ENCODE data around the gene BTG1.

Gene BTG1

GRCh38 chr12:92105676-92106075, 40.0 kb downstream of the BTG1 start:
- H3K4me3 ChIP-seq (ENCODE audit: low read depth, low read length), result no peak overlapping the region
- in situ Hi-C loops (cut with HindIII; ENCODE audit: low pct_ligation_motif_present, low sequenced_read_pairs), result no loop called here
- no peaks in the 10 kb centered on the region for H3K36me3 ChIP-seq (replicated peaks)
- no peak overlapping the region for H3K27ac ChIP-seq
- no peaks in the 10 kb centered on the region for H3K27me3 ChIP-seq (replicated peaks)
- no peak for TF ChIP-seq CTCF (IDR thresholded peaks at IDR 0.05; ENCODE audit: low read depth, low read length, missing control alignments)
- DNase-seq, result no peak

- no peaks in the 10 kb centered on the region for H3K27me3 ChIP-seq (replicated peaks)
- H3K4me3 ChIP-seq (ENCODE audit: low read depth, low read length), result no peak overlapping the region
- DNase-seq, result no peak
- in situ Hi-C loops (cut with HindIII; ENCODE audit: low pct_ligation_motif_present, low sequenced_read_pairs), result no loop called here
- no peaks in the 10 kb centered on the region for H3K36me3 ChIP-seq (replicated peaks)
- no peak for TF ChIP-seq CTCF (IDR thresholded peaks at IDR 0.05; ENCODE audit: low read depth, low read length, missing control alignments)
- H3K27ac ChIP-seq, result no peak overlapping the region
Observed at GRCh38 chr12:92105110-92105509, 40.5 kb downstream of the BTG1 start.

GRCh38 chr12:92102606-92103005, 43.0 kb downstream of the BTG1 start:
- H3K27me3 ChIP-seq (replicated peaks), result no peaks in the 10 kb centered on the region
- in situ Hi-C loops (cut with HindIII; ENCODE audit: low pct_ligation_motif_present, low sequenced_read_pairs), result no loop called here

GRCh38 chr12:92098594-92099380, 46.9 kb downstream of the BTG1 start:
- DNase-seq, result no peak

More at GRCh38 chr12:92102606-92103005, 43.0 kb downstream of the BTG1 start:
- no peak for DNase-seq
- no peaks in the 10 kb centered on the region for H3K36me3 ChIP-seq (replicated peaks)
- no peak overlapping the region for H3K4me3 ChIP-seq (ENCODE audit: low read depth, low read length)
- TF ChIP-seq CTCF (IDR thresholded peaks at IDR 0.05; ENCODE audit: low read depth, low read length, missing control alignments), result no peak
- no peak overlapping the region for H3K27ac ChIP-seq

GRCh38 chr12:92096346-92097136, 49.1 kb downstream of the BTG1 start:
- DNase-seq, result peak; percentile 65
- in situ Hi-C loops (cut with HindIII; ENCODE audit: low pct_ligation_motif_present, low sequenced_read_pairs), result no loop called here
- no peak for TF ChIP-seq CTCF (IDR thresholded peaks at IDR 0.05; ENCODE audit: low read depth, low read length, missing control alignments)

More at GRCh38 chr12:92098594-92099380, 46.9 kb downstream of the BTG1 start:
- no peaks in the 10 kb centered on the region for H3K27me3 ChIP-seq (replicated peaks)
- H3K4me3 ChIP-seq (ENCODE audit: low read depth, low read length), result no peak overlapping the region
- in situ Hi-C loops (cut with HindIII; ENCODE audit: low pct_ligation_motif_present, low sequenced_read_pairs), result no loop called here
- H3K36me3 ChIP-seq (replicated peaks), result no peaks in the 10 kb centered on the region
- no peak for TF ChIP-seq CTCF (IDR thresholded peaks at IDR 0.05; ENCODE audit: low read depth, low read length, missing control alignments)
- H3K27ac ChIP-seq, result no peak overlapping the region

More at GRCh38 chr12:92096346-92097136, 49.1 kb downstream of the BTG1 start:
- Histone ChIP-seq H3K27me3 (replicated peaks) (no peaks in the 10 kb centered on the region), H3K36me3 (replicated peaks) (no peaks in the 10 kb centered on the region), H3K27ac (peak overlapping the region; percentile 61), H3K4me3 (ENCODE audit: low read depth, low read length) (no peak overlapping the region)
